HG02678 (cell line): Measurements from ENCODE around the gene HOXD10.

Experiments
- ATAC-seq: cut with Tn5 transposase; IDR thresholded peaks from one replicate; pipeline ENCODE4 v1.9.1; 2021; ENCODE audit warnings: mild to moderate bottlenecking, moderate library complexity; ENCODE audit not compliant: unreplicated experiment

HOXD10 gene

DNA sequence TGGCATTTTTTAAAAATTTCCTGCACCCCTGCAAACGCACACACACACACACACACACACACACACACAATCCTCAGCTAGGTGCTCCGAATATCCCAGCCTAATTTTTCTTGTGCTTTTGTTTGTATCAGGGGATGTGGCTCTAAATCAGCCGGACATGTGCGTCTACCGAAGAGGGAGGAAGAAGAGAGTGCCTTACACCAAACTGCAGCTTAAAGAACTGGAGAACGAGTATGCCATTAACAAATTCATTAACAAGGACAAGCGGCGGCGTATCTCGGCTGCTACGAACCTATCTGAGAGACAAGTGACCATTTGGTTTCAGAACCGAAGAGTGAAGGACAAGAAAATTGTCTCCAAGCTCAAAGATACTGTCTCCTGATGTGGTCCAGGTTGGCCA, 22.2 kb upstream of the HOXD10 start:
- ATAC-seq = no peak

DNA sequence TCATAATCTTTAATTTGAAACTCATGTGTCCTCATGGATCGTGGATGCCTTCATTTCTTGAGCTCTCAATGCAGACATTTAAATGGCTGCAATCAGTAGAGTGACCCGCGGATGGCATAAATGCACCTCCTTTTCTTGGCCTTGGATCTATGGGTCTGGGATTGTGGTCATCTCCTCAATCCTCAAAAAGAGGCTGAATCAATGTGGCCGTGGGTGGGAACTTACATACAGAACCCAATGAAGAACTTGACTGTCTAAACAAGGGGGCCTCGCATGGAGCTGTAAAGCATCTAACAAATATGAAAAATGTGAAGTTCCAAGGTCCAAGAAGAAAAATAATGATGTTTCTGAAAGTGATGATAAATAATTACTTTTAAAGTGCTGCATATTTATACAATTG, 21.2 kb upstream of the HOXD10 start:
- no peak for ATAC-seq

DNA sequence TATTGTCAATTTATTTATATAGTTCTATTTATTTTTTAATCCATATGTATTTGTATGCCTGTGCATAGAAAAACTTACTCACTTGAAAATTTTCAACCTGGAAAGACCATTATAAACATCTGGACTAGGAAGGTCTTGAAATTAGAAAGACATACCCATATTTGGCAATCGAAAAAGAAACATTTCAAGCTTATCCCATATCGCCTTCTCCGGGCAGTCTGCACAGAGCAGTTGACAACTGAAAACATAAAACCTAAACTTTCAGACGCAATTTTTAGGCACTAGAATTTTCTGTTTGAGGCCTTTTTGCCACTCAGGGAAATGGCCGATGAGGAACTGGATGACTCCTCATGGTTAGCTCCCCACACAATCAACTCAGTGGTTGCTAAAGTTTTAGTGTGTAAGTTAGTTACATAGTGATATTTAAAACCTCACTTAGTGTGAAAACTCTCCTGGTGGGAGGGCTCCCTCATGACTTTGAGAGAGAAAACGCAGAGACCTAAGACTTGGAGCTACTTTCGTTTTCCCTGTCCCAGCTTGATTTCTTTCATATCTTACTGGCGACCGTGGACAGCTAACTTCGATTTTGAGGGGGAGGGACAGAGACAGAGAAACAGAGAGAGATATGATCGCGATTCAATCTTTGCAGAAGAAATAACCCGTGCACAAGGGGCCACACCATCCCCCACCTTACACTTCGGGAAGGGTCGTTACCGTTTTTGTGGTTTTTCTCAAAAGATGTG, 20.2 kb upstream of the HOXD10 start:
- ATAC-seq = no peak

DNA sequence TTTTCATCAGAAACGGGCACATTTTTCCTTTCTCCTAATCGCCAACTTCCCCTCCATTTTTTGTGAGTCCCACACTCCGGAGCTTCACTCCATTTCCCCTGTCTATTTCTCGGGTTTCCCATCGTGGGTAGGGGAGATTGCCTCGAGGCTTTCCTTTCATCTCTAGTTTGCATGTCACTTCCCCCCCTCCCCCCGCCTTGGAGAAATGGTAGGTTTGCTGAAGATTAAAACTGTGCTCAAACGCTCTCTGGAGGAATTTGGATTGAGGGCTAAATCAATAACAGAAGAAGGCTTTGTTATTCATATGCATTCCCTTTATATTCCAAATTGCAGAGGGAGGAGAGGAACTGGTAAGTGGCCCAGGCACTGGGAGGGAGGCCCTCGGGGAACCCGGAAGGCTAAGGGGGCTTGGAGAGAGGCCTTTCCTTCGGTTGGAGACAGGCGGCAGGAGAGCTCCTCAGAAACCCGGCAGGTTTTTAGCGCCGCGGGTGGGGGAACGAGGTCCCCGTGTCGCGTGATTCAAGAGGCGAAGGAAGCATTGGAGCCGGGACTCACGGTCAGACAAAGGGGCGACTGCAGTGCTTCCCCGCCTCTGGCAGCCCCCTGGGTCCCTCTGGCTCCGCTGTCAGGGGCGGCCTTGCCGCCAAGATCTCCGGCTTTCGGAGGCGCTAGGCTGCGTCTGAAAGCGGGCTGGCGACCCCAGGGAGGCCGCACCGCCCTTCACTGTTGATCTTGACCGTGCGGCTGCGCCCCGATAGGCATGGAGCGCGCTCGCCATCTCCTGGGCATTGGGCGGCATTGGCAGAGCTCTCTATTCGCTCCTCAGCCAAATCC, 19.4 kb upstream of the HOXD10 start:
- ATAC-seq = peak; percentile 89

DNA sequence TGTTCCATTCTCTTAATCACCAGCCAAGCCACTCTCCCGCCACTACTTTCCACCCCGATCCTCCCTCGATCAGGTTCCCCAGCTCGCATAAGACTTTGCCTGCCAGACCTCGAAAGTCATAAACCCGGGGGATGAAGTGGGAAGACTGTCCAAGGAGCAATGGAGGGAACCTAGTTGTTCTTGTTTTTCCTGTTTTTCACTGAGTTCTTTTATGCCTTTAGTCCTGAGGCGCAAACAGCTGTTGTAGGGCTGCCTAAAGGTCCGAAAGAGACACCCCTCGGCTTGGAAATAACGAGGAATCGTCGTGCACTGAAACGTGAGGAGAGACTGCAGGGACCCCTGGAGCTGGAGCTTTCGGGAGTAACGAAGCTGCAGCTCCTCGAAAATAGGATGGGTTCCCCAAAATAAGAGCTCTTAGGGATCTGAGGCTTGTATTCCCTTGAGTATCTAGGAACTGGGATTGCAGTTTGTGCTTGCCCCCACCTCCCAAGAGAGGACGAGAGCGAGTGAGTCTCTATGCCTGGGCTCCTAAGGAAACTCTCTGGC, 18.7 kb upstream of the HOXD10 start:
- no peak for ATAC-seq

DNA sequence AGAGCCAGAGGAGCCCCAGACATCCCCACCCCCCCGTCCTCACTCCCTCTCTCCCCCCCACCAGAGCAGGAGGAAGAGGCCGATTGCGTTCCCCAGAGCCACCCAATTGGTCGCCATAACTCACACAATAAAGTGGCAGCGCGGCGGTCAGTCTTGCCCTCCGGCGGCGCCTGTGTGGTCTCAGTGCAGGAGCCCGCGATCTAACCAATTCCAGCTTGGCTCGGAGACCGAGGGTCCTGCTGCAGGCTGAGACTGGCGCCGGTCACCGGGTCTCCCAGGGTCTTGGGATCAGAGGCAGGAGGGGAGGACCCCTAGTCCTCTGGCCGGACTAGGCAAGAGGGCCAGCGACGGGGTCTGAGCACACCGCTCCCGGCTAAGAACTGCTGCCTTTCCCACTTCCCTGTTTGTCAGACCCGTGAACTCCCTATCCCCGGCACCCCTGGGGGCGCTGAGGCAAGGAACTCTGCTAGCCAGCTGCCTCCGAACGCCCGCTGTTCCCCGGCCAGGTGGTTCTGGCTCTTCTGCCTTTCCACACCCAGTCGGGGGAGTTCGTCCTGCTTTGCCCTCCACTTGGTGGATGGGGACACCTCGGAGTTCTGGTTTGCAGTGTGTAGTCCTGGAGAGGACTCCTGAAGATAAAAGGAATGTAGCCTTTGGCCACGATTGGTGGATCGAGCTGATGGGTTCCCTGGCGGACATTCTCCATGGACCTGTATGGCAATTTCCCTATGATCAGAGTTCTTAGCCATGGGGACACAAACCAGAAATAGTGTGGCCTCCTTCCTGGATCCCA, 18.0 kb upstream of the HOXD10 start:
- ATAC-seq = no peak

DNA sequence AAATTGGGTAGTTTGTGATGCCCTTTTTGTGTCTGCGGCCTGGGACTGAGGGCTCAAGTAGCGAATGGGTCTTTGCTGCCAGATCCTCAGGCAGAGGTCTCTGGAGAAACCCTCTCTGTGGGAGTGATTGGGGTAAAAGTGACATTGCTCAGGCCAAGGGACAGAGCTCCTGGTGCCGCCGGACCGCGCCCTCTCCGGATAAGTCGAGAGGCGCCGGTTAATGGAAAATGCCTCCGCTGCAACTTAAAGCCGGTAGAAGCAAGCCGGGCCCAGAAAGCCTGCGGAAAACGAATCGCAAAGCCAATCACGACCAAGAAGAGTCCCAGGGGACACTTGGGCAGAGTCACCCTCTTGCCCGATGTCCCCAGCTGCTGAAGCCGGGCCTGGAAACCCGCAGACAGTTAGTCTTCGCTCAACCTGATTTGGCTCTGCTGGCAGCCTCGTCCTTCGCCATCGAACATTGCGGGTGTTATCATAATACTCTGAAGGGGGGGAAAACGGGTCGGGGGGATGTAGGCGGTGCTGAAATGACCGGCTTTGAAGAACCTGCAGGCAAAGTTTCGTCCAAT, 17.3 kb upstream of the HOXD10 start:
- no peak for ATAC-seq

DNA sequence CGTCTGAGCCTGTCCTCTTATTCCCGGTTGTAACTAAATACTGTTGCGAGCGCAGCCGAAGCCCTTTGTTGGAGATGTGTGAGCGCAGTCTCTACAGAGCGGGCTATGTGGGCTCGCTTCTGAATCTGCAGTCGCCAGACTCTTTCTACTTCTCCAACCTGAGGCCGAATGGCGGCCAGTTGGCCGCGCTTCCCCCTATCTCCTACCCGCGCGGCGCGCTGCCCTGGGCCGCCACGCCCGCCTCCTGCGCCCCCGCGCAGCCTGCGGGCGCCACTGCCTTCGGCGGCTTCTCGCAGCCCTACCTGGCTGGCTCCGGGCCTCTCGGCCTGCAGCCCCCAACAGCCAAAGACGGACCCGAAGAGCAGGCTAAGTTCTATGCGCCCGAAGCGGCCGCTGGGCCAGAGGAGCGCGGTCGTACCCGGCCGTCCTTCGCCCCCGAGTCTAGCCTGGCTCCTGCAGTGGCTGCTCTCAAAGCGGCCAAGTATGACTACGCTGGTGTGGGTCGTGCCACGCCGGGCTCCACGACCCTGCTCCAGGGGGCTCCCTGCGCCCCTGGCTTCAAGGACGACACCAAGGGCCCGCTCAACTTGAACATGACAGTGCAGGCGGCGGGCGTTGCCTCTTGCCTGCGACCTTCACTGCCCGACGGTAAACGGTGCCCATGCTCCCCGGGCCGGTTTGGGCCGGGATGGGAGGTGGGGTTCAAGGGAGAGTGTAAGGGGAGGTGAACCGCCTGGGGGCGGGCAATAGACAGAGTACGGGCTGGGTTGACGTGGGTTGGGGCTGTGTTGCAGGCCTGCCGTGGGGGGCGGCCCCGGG, 16.6 kb upstream of the HOXD10 start, which contains the start of gene HOXD12:
TSS of gene HOXD12 (plus strand) at position 68 of the 819 bp plus-strand sequence. CDS start at position 75, 7 bp downstream.
- ATAC-seq = no peak

DNA sequence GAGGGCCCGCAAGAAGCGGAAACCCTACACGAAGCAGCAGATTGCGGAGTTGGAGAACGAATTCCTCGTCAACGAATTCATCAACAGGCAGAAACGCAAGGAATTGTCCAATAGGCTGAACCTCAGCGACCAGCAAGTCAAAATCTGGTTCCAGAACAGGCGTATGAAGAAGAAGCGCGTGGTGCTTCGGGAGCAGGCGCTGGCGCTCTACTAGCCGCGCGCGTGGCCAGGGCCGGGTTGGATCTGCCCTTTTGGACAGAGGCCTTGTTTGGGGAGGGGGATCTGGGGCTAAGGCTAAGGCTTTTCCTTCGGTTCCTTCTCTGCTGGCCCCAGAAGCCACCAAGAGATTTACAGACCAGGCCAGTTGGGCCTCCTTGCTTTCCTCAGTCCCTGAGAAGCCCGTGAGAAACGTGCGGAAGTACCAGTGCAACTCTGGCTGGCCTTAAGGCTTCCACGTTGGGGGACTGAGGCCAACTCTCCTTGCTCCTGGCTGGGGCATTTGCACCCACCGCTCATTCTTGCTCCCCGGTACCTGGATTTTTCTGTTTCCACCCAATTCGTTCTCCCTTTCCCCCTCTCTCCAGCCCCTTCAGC, 15.9 kb upstream of the HOXD10 start:
- ATAC-seq = no peak

DNA sequence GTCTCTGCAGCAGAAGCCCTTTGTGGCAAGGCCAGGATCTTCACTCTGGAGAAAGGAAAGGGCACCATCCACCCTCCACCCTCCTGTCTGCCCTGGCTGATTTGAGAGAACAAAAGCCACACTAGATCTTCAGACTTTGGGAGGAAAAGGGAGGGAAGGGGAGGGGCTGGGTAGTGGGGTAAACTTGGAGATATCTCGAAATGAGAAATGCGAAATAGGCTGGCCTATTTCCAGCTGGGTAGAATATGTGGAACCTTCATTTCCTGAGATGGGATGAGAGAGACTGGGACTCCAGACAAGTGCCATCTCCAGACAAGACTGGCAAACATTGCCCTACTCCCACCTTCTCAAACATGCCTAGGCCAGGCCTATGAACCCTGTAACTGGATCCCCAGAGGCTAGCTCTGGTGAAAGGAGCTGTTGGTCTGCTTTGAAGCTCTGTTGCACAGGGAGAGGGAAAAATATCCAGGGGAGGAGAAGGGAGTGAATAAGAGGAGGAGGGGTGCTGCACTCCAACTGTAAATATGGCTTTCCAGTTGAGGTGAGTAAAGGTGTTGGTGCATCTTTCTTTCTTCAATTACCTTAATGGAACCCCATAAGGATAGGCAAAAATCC, 15.3 kb upstream of the HOXD10 start:
- no peak for ATAC-seq

DNA sequence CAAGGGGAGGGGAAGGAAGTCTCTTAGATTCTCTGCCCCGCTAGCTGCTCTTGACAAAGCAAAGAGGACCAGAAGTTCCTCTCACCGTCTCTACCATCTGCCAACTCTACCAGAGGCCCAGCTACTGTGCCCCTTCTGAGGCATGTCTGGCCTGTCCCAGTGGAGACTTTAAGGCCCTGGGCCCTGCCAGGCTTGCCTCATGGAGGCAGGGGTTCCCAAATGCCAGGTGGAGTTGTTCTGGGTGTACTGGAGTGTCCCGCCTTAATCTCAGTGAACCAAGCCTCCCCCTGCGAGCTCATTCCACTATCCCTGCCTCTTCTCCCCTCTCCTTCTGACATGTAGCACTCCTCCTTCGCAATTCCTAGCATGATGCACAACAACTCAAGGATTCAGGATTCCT, 14.7 kb upstream of the HOXD10 start:
- ATAC-seq = no peak

DNA sequence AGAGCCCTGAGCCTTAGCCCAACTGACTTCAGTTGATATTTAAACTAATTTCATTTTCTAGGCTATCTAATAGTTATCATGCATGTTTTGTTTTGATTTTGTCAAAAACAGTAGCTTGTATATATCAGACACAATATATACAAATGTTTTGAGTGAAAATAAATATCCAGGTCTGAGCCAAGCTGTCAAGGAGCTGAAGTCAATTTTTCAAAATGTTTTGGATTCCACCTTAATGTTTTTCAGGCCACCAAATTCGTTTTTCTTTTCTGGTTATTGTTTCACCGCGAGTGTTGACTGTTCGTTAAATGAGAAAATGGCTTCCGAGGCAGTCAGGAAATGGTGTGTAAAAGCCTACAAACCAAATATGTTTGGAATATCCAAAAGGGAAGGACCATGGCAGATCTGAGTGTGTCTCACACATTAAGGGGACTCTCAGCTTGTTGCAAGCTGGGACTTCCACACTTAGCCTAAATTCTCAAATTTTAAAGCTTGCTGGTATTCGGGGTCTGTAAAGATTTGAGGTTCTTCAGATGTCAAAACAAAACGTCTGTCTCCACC, 14.2 kb upstream of the HOXD10 start:
- no peak for ATAC-seq

DNA sequence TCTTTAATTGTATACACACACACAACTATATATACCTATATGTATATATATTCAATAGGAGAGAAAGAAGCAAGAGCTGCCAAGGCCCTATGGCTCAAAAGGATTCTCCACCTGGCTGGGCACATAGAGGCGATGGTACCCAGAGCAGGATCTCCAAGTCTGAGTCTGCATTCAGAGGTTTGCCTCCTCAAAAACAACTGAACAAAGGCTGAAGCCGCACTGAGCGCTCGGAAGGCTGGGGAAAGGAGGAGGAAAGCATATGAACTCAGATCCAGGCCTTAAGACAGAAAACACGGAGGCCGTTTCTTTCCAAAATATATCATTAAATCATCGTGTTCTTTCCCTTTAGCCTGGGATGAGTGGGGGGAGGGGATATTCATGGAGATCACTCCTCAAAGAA, 13.4 kb upstream of the HOXD10 start:
- no peak for ATAC-seq

DNA sequence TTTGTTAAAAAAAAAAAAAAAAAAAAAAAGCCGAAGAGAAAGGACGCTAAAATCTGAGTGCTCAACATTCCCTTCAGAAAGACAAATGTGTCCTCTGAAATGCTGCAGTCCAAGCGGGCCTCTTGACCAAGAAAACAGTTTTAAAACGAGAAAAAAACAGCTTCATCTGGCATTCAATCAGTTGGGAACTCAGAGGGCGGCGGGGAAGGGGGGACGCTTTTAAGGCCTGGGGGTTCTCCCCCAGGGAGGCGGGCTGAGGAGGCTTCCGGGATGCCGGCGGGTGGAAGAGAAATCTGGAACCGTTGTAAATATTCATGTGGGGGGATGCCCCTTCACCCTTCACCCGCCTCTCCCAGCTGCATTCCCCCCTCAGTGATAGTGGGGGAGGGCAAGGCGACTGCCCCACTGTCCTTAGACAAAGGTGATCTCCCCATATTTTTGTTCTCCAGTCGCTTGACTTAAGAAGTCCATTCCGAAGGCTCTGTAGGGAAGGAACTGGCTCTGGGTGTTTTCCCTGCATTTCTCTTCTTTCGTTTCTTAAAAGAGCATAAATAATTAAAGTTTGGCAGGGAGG, 12.7 kb upstream of the HOXD10 start:
- ATAC-seq = no peak

DNA sequence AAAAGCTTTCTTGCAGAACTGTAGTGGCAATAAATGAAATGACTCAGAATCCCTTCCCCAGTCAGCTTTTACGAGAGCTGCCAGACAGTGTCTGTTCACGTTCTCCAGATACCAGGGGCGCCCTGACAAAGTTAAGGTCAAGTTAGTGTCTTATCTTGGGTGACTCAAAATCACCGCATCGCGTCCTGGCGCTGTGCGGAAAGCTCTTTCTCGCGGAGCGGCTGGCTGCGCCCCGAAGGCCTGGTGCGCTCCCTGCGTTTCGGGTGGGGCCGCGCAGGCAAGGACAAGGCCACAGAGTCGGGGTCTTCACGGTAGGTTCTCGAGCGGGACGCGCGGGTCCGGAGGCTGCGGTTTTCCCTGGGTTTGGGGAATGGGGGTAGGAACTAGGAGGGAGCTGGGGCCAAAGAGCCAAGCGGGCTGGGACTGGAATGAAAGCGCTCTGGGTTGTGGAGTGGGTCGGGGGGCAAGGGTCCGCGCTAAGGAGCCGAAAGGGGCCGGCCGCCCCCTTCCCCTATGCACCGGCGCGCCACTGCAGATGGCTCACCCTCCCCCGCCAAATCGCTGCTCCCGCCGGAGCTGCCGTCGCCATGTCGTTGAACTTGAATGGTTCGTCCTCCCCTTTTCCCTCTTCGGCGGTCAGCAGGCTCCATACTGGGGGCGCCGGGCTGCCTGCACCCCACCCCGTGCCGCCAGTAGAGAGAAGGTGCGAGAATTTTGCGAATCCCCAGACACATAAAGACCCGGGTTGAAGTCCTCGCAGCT, 12.1 kb upstream of the HOXD10 start:
- ATAC-seq = no peak

DNA sequence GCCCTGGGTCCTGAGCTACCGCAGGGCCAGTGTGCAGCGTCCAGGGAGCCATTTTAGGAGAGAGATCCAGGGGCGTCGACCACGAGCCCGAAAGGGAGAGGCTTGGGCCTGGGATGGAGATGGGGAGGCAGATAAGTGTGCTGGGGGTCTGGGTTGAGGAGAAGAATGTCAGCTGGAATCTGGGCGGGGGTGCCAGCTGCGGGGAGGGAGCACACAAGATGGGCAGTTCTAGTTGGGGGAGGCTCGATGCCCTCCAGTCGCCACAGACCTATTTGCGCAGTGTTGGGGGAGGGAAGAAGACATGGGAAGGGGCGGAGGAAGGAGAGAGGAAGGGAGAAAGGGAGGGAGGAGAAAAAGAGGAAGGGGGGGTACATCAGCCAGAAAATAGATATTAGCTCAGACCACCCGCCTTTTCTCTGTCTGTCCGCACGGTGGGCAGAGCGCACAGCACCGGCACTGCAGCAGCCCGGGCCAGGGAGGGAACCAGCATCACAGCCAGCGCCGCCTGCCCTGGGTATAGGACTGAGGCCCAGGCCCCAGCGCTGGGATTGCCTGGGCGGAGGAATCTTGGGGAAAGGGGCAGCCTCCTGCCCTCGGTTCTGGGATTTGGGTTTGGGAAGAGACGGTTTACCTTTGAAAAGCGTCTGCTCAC, 11.4 kb upstream of the HOXD10 start:
- ATAC-seq = no peak
